SK-MEL-5 (cell line): ENCODE measurements around the gene ABCA4. TPM values are rescaled to one million over a fixed set of nuclear protein-coding genes. Genes with fewer than 3 reads are reported as not detected.
"Not testable (repeated sequence)": the region's sequence is repeated elsewhere in the genome, so short reads cannot be mapped to it uniquely, and the experiment has no call there.

Source experiments
- DNase-seq: peaks from one replicate; pipeline ENCODE4 v3.0.0-alpha.2; 2016; ENCODE audit warnings: low read depth, low spot score
- in situ Hi-C: cut with HindIII; loops from 2 replicates; pipeline ENCODE4 v1.10.0; 2016; ENCODE audit warnings: low sequenced_read_pairs, high pct_unique_total_duplicates, low pct_unique_long_range_greater_than_20kb
- total RNA-seq: library from RNA; depleted of rRNA; stranded (reverse); fragments of >200 nt; shearing (Covaris generic); gene quantifications from 2 replicates; pipeline ENCODE4 v1.2.3, GENCODE V29; 2014; rRNA removed

The ABCA4 gene
- total RNA-seq, 1 experiment from 2014 or later = not detected

GRCh38 chr1:93961906-93962305, 159.0 kb downstream of the ABCA4 start:
- in situ Hi-C loops = no loop called here
- no peak for DNase-seq

DNA sequence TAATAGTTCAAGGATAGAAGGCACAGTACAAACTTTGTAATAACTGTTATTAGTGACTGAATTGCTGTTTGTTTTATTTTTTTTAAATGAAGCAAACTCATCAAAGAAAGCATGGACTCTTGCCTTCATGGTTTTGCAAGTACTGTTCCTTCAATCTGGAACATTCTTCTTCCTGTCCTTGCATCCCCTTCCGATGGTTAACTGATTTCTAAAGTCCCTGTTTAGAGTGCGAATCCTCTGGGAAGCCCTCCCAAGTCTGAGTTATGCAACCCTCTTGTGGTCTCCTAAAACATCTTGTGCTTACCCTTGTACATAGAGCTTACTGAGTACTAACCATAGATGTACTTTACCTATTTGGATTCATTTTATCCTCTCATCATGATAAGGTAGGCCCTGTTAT, 159.5 kb downstream of the ABCA4 start:
- DNase-seq = no peak
- in situ Hi-C loops = no loop called here

GRCh38 chr1:93960641-93961147, 160.3 kb downstream of the ABCA4 start:
- DNase-seq = no peak
- in situ Hi-C loops = no loop called here

DNA sequence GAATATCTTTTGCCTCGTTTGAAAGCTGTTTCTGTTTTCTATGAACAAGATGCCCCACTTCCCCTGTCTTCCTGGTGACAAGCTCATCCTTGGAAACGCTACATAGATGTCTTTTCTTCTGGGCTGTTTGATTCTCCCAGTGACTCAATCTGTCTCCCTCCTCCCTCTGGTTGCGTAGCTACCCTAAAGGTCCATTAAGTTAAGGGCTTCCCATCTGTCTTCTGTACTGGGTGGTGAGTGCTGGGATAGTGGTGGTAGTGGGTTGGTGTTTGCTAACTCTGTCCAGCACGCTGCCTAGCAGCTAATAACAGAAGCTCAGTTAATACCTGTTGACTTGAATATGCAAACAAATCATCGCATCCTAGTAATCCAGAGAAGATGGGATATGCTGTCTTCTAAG, 161.5 kb downstream of the ABCA4 start:
- in situ Hi-C loops = no loop called here
- no peak for DNase-seq

- in situ Hi-C loops = no loop called here
- DNase-seq = no peak
Measured at GRCh38 chr1:93958726-93959100, 162.2 kb downstream of the ABCA4 start.

DNA sequence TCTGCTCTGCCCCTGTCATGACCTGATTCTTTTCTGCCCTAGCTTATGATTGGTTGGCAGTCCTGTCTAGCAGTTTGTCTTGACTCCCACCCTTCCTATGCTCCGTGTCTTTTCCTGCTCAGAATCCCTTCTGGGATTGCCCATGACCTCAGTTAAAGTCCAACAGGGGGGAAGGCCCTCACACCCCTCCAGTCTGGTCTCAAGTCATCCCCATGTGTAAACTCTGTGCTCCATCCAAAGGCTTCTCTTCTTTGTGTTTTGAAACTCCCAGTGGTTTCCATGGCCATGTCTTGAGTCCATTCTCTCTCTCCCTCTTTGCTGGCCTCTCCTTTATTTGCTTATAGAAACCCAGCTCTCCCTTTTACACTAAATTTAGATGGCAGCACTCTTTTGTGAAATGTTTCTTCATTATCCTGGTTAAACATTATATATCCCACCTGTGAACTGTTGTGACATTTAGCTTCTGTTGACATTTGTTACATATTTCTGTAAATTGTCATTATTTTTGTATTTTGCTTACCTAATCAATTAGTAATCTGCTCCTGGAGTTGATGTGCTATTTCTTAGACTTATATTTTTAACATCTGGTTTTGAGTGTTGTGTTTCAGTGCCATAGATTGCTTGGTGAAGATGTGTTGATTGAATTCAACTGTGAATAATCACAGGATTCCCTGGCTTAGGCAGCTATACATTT, 162.8 kb downstream of the ABCA4 start:
- in situ Hi-C loops = no loop called here
- DNase-seq = no peak

- in situ Hi-C loops = no loop called here
- no peak for DNase-seq
Measured at GRCh38 chr1:93955765-93956164, 165.2 kb downstream of the ABCA4 start.

GRCh38 chr1:93947002-93947686, 173.8 kb downstream of the ABCA4 start:
- in situ Hi-C loops, DNase-seq: not testable (repeated sequence)

Other genes with a start within 250 kb of the ABCA4 start
- gene DNTTIP2, start 241.9 kb downstream of the ABCA4 start, total RNA-seq = 40.9 and 42.2 TPM in 2 replicates
- 15.1 and 18.5 TPM in 2 replicates for gene GCLM, start 211.7 kb downstream of the ABCA4 start, total RNA-seq
- gene ARHGAP29, start 116.4 kb upstream of the ABCA4 start, total RNA-seq = 4.0 and 4.5 TPM in 2 replicates